ENCODE measurements around the gene HIVEP3. TPM values are rescaled to one million over a fixed set of nuclear protein-coding genes. Genes with fewer than 3 reads are reported as not detected.

HIVEP3 gene
- total and polyA plus RNA-seq, 3 donors from 2014 or later: 4.8 to 7.3 (median 7.2) TPM

DNA sequence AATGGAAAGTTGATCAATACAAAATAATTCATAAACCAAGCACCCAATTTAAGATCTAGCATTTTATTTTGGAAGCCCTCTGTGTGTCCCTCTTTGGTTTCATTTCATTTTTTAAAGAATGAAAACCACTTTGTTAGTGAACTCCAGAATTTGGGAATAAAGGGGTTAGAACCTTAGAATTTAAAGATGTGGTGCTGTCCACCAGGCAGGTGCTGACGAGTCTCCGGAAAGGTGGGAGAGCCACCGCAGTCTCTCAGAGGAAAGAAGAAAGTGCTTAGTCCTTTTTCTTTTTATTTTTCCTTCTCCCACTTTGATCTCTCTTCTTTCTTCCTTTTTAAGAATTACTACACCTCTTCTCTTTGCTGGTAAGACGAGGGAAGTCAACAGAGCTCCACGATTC lies 20.5 kb upstream of the HIVEP3 start:
- WGBS, 2 donors: 73 to 83% methylated on average over 5 of the region's 5 CpGs
- Histone ChIP-seq H3K27ac (no peak overlapping the region), H3K4me3 (no peak overlapping the region), H3K27me3 (no peaks in the 10 kb centered on the region), H3K9me3 (no peaks in the 10 kb centered on the region), H3K4me1 (no peaks in the 10 kb centered on the region), H3K36me3 (ENCODE audit: low read depth, missing control alignments) (no peaks in the 10 kb centered on the region)
- TF ChIP-seq POLR2A (IDR thresholded peaks at IDR 0.05): no peak
- no peak for TF ChIP-seq CTCF (IDR thresholded peaks at IDR 0.05)
- DNase-seq: no peak
- intact Hi-C loops (cut with DNase I; ENCODE audit: low total_unique reads): no loop called here

- intact Hi-C loops (cut with DNase I; ENCODE audit: low total_unique reads): no loop called here
- Histone ChIP-seq H3K4me3 (no peak overlapping the region), H3K9me3 (no peaks in the 10 kb centered on the region), H3K27me3 (no peaks in the 10 kb centered on the region), H3K4me1 (no peaks in the 10 kb centered on the region), H3K27ac (no peak overlapping the region), H3K36me3 (ENCODE audit: low read depth, missing control alignments) (no peaks in the 10 kb centered on the region)
- no peak for DNase-seq
- 63 to 79% methylated on average over 2 of the region's 2 CpGs for WGBS, 2 donors
- TF ChIP-seq CTCF (IDR thresholded peaks at IDR 0.05) (no peak), POLR2A (IDR thresholded peaks at IDR 0.05) (no peak)
Measured at GRCh38 chr1:41936107-41936506, 17.4 kb upstream of the HIVEP3 start.

DNA sequence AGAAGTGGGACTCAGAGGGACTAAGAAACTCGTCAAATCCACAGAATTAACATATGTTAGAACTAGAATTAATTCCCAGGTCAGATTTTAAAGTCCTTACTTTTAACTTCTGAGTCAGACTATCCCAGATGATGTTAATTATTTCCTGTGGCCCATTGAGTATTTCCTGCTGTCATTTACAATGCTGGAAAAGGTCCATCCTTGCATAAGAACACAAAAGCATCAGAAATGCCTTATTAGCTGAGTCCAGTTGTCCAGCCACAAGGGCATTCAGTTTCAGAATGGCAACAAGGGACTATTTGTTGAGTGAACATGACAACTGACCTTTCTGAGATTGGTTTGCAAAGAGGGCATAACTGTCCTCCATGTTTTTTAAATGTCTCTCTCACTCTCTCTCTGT lies 16.5 kb upstream of the HIVEP3 start:
- Histone ChIP-seq H3K9me3 (no peaks in the 10 kb centered on the region), H3K27ac (no peak overlapping the region), H3K4me3 (no peak overlapping the region), H3K27me3 (no peaks in the 10 kb centered on the region), H3K4me1 (no peaks in the 10 kb centered on the region), H3K36me3 (ENCODE audit: low read depth, missing control alignments) (no peaks in the 10 kb centered on the region)
- 81 to 88% methylated on average over 1 of the region's 1 CpG for WGBS, 2 donors
- no peak for TF ChIP-seq CTCF (IDR thresholded peaks at IDR 0.05)
- no peak for TF ChIP-seq POLR2A (IDR thresholded peaks at IDR 0.05)
- DNase-seq: no peak
- intact Hi-C loops (cut with DNase I; ENCODE audit: low total_unique reads): no loop called here

DNA sequence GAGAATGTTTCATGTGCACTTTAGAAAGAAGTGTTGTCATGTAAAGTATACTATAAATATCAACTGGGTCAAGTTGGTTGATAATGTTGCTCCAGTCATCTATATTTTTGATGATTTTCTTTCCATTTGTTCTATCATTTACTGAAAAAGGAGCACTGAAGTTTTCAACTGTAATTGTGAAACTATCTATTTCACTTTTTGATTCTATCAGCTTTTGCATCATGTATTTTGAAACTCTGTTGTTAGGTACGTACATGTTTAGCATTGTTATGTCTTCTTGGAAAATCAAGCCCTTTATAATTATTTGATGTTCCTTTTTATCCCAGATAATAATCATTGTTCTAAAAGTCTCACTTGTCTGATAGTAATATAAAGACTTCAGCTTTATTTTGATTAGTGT lies 14.4 kb upstream of the HIVEP3 start:
- H3K4me1 ChIP-seq: no peaks in the 10 kb centered on the region
- no peak overlapping the region for H3K4me3 ChIP-seq
- no peaks in the 10 kb centered on the region for H3K9me3 ChIP-seq
- H3K27ac ChIP-seq: no peak overlapping the region
- TF ChIP-seq CTCF (IDR thresholded peaks at IDR 0.05): no peak
- intact Hi-C loops (cut with DNase I; ENCODE audit: low total_unique reads): no loop called here
- no peaks in the 10 kb centered on the region for H3K36me3 ChIP-seq (ENCODE audit: low read depth, missing control alignments)
- DNase-seq: no peak
- 91 to 93% methylated on average over 1 of the region's 1 CpG for WGBS, 2 donors
- no peaks in the 10 kb centered on the region for H3K27me3 ChIP-seq

DNA sequence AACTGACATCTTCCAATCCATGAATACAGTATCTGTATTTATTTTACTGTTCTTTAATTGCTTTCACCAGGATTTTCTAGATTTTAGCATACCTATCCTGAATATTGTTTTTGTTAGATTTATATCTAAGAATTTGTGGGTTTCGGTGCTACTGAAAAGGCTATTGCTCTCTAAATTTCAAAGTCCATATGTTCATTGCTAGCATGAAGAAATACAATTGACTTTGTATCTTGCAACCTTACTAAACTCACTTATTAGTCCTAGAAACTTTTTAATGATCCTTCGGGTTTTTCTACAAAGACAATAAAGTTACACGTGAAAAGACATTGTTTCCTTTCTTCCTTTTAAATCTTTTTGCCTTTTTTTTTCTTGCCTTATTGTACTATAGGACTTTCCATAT lies 12.9 kb upstream of the HIVEP3 start:
- Histone ChIP-seq H3K4me1 (no peaks in the 10 kb centered on the region), H3K4me3 (no peak overlapping the region), H3K36me3 (ENCODE audit: low read depth, missing control alignments) (no peaks in the 10 kb centered on the region), H3K9me3 (no peaks in the 10 kb centered on the region), H3K27me3 (no peaks in the 10 kb centered on the region), H3K27ac (no peak overlapping the region)
- 65 to 78% methylated on average over 3 of the region's 3 CpGs for WGBS, 2 donors
- intact Hi-C loops (cut with DNase I; ENCODE audit: low total_unique reads): no loop called here
- DNase-seq: no peak
- TF ChIP-seq CTCF (IDR thresholded peaks at IDR 0.05): no peak
